K562 (cell line): ENCODE results near the gene ALDH18A1. TPM values are rescaled to one million over a fixed set of nuclear protein-coding genes. Genes with fewer than 3 reads are reported as not detected.
A peak's percentile ranks its signal among the peaks of the same experiment; 100 is the strongest.

Experiments
- ATAC-seq: fragments of 200-7000 bp; cut with Tn5 transposase; 3 replicates; pipeline ENCODE4 v1.9.1; 2020; ENCODE audit warnings: moderate library complexity
- BruUV-seq: library from RNA; stranded (reverse); fragments of 400-500 nt; replicated peaks from 2 replicates; lab custom pipeline; 2021; lab: Mats Ljungman, UMichigan
- CTCF ChIA-PET: fragments of 300-600 bp; formaldehyde crosslinking; extraction: SDS; loops from one replicate; lab custom pipeline; 2021; ENCODE audit warnings: low intra/inter-chr PET ratio; lab: Yijun Ruan, JAX
- POLR2A ChIA-PET: fragments of 300-600, 350-650 bp; sonication (Branson Sonifier 250); formaldehyde crosslinking; extraction: SDS; loops from one replicate; lab custom pipeline; 2021; ENCODE audit warnings: antibody characterized with exemption, inconsistent platforms; lab: Yijun Ruan, JAX
- DNase-seq, 4 experiments: peaks; one replicate each; pipeline versions ENCODE4 v3.0.0 to v3.0.0-alpha.2; 2011 to 2018; ENCODE audit warnings: low spot score in 3 of 4, mixed read lengths in 3 of 4; ENCODE audit errors: extremely low read depth in 1 of 4
- FAIRE-seq: peaks from 2 replicates; lab custom pipeline; 2011; peaks lifted over from hg19 to GRCh38; lab: Jason Lieb, UNC
- H2AFZ ChIP-seq: 2 replicates; pipeline ENCODE4 v1.6.0; 2011; ENCODE audit warnings: low read depth, low read length, control low read depth, inconsistent platforms
- H3K27ac ChIP-seq: fragments of 200-600 bp; 3 replicates; pipeline ENCODE4 v1.8.0; 2011; ENCODE audit warnings: low read depth, mild to moderate bottlenecking, control low read depth, inconsistent platforms, low read length, moderate library complexity, mixed read lengths; ENCODE audit errors: extremely low read depth
- H3K27me3 ChIP-seq, 2 experiments: fragments of 300-600 bp in 1 of 2; 2 replicates in 1 of 2; 3 replicates in 1 of 2; pipeline versions ENCODE4 v1.6.0 to v1.8.0; 2011; ENCODE audit warnings: inconsistent platforms in 2 of 2, low read length in 2 of 2, mild to moderate bottlenecking in 1 of 2, mixed read lengths in 1 of 2, moderate library complexity in 1 of 2; ENCODE audit not compliant: control insufficient read depth in 2 of 2, insufficient read depth in 2 of 2
- H3K36me3 ChIP-seq: fragments of 300-600 bp; 3 replicates; pipeline ENCODE4 v1.8.0; 2011; ENCODE audit warnings: mild to moderate bottlenecking, low read length, inconsistent platforms; ENCODE audit not compliant: control insufficient read depth, insufficient read depth
- H3K4me1 ChIP-seq, 2 experiments: fragments of 200-600 bp in 1 of 2; replicated peaks in 1 of 2; 2 replicates in 1 of 2; 3 replicates in 1 of 2; pipeline versions ENCODE4 v1.5.1 to v1.8.0; 2011; ENCODE audit warnings: inconsistent platforms in 2 of 2, low read length in 2 of 2, mild to moderate bottlenecking in 1 of 2, mixed read lengths in 1 of 2, moderate library complexity in 1 of 2; ENCODE audit not compliant: control insufficient read depth in 2 of 2, insufficient read depth in 2 of 2
- H3K4me2 ChIP-seq: 2 replicates; pipeline ENCODE4 v1.6.1; 2011; ENCODE audit warnings: low read length, control low read depth, inconsistent platforms, mixed read lengths; ENCODE audit not compliant: insufficient read depth
- H3K4me3 ChIP-seq: fragments of 200-600 bp; sonication (generic), shearing (Covaris generic); 2 replicates; pipeline ENCODE4 v1.5.1; 2016; ENCODE audit warnings: control low read depth, inconsistent platforms
- H3K79me2 ChIP-seq: fragments of 200-600 bp; 3 replicates; pipeline ENCODE4 v1.8.0; 2011; ENCODE audit warnings: low read length, inconsistent platforms; ENCODE audit not compliant: control insufficient read depth, insufficient read depth
- H3K9ac ChIP-seq, 2 experiments: 2 replicates each; pipeline versions ENCODE4 v1.6.0 to v1.6.1; 2011; ENCODE audit warnings: low read depth in 2 of 2, low read length in 2 of 2, control low read depth in 1 of 2, inconsistent platforms in 1 of 2, mild to moderate bottlenecking in 1 of 2, mixed read lengths in 1 of 2; ENCODE audit not compliant: insufficient read depth in 1 of 2
- H3K9me1 ChIP-seq: one replicate; pipeline ENCODE4 v1.6.0; 2011; ENCODE audit warnings: inconsistent platforms, mild to moderate bottlenecking, low read length, moderate library complexity; ENCODE audit not compliant: control insufficient read depth, insufficient read depth
- H3K9me3 ChIP-seq: replicated peaks from 2 replicates; pipeline ENCODE4 v1.5.1; 2011; ENCODE audit warnings: low read depth, low read length, inconsistent platforms; ENCODE audit not compliant: control insufficient read depth, insufficient read depth
- H4K20me1 ChIP-seq: replicated peaks from 2 replicates; pipeline ENCODE4 v1.6.1; 2011; ENCODE audit warnings: low read length, inconsistent platforms, mixed read lengths; ENCODE audit not compliant: control insufficient read depth, insufficient read depth
- ADNP ChIP-seq: fragments of 200-800 bp; sonication (Bioruptor generic); IDR thresholded peaks from 2 replicates; pipeline ENCODE4 v1.6.1; 2016; ENCODE audit warnings: missing genetic modification characterization, missing compliant biosample characterization
- CEBPB ChIP-seq: fragments of 450-650 bp; IDR thresholded peaks from 2 replicates; pipeline ENCODE4 v1.6.1; 2016; ENCODE audit warnings: missing genetic modification characterization, missing compliant biosample characterization
- FUS ChIP-seq: fragments of 200-400 bp; formaldehyde crosslinking; optimal IDR thresholded peaks from 2 replicates; pipeline ENCODE3; 2017; ENCODE audit warnings: low read depth, low read length
- NCOA4 ChIP-seq: fragments of 450-650 bp; IDR thresholded peaks from 2 replicates; pipeline ENCODE4 v1.6.1; 2018; ENCODE audit warnings: mild to moderate bottlenecking; ENCODE audit not compliant: partially characterized antibody
- PRPF4 ChIP-seq: fragments of 200-400 bp; formaldehyde crosslinking; IDR thresholded peaks from one replicate; pipeline ENCODE4 v1.6.1; 2017; ENCODE audit warnings: low read length, low read depth, mild to moderate bottlenecking; ENCODE audit not compliant: insufficient read depth, poor library complexity, severe bottlenecking
- TCF3 ChIP-seq: sonication (generic); formaldehyde crosslinking; IDR thresholded peaks from 2 replicates; pipeline ENCODE4 v1.4.0; 2020; ENCODE audit warnings: mild to moderate bottlenecking, missing genetic modification reagents
- ZFP1 ChIP-seq: fragments of 450-650 bp; formaldehyde crosslinking; IDR thresholded peaks from 2 replicates; pipeline ENCODE4 v1.4.0; 2020; ENCODE audit warnings: mild to moderate bottlenecking, mixed read lengths
- WGBS: fragments of 100-300 bp; shearing (Covaris generic); methylation state at CpG from one replicate; pipeline ENCODE4 v1.1.6; 2016; ENCODE audit warnings: low coverage, mixed read lengths; ENCODE audit not compliant: insufficient coverage; ENCODE audit errors: missing lambda C conversion rate; 5-methylcytosine and 5-hydroxymethylcytosine counted together
- in situ Hi-C: fragments of 300-500 bp; cut with MboI; formaldehyde crosslinking; loops from 4 replicates; pipeline ENCODE4 v1.15.0; 2018; ENCODE audit warnings: inconsistent platforms, mixed read lengths
- intact Hi-C: fragments of 100-400 bp; cut with micrococcal nuclease; formaldehyde crosslinking; loops from 2 replicates; pipeline ENCODE4 v1.14.2; 2022
- polyA plus RNA-seq, 8 experiments: library from polyadenylated mRNA; depleted of rRNA in 4 of 8; stranded (reverse) in 5 of 8; unstranded in 3 of 8; fragments of >200 nt; fragmentation: Nextera tagmentation in 2 of 8; fragmentation: Illumina TruSeq in 1 of 8; extraction: Ambion mirVana in 2 of 8; extraction: Trizol in 1 of 8; gene quantifications; 2 replicates each; pipeline versions ENCODE4 v1.2.1 to v1.2.3, GENCODE V29; 2011 to 2014; ENCODE audit warnings: inconsistent platforms in 1 of 8, missing spikeins in 1 of 8
- total RNA-seq, 7 experiments: library from RNA; depleted of rRNA in 6 of 7; stranded (reverse); fragments of >200 nt in 6 of 7; fragmentation: Illumina TruSeq in 2 of 7; extraction: Trizol in 2 of 7; gene quantifications; 2 replicates each; pipeline versions ENCODE4 v1.2.1 to v1.2.3, GENCODE V29; 2011 to 2021; ENCODE audit warnings: low replicate concordance in 1 of 7
- TF ChIP-seq, protein P1 (sequence below): sonication (generic); formaldehyde crosslinking; IDR thresholded peaks from 2 replicates; pipeline ENCODE4 v1.8.0; 2022; ENCODE audit warnings: missing genetic modification reagents, mild to moderate bottlenecking, borderline replicate concordance

ALDH18A1 gene
- total and polyA plus RNA-seq, 9 of the 15 experiments (the other 6 are each of a cell fraction or from before 2014, with no cell fraction given), result 12.0 to 83.3 (median 43.8) TPM

DNA sequence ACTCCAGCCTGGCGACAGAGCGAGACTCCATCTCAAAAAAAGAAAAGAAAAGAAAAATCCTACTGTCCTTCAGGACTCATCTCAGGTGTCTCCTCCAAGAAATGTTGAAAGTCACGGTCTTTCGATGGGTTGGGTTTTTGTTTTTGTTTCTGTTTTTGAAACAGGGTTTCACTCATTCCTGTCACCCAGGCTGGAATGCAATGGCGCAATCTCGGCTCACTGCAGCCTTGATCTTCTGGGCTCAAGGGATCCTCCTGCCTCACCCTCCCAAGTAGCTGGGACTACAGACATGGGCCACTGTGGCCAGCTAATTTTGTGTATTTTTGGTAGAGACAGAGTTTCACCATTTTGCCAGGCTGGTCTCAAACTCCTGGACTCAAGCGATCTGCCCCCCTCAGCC lies 92.2 kb downstream of the ALDH18A1 start:
- Histone ChIP-seq H3K36me3 (no peaks in the 10 kb centered on the region), H3K4me1 (peaks cover 12 to 18% of the 10 kb centered on the region in 2 experiments; a peak in 4 of 5 replicates), H2AFZ (0 out of 2 replicates have a peak overlapping the region, but pooled peaks have one; percentile 72), H3K9ac (no peak overlapping the region; a peak in 1 of 4 replicates), H3K79me2 (peaks cover 8% of the 10 kb centered on the region; the same call in 2 of the 3 replicates), H3K9me3 (no peaks in the 10 kb centered on the region; the same call in 1 of the 2 replicates), H3K4me2 (no peak overlapping the region), H3K27ac (no peak overlapping the region), H4K20me1 (no peaks in the 10 kb centered on the region), H3K4me3 (no peak overlapping the region), H3K9me1 (no peaks in the 10 kb centered on the region), H3K27me3 (no peaks in the 10 kb centered on the region)
- WGBS, result 79% methylated on average over 3 of the region's 7 CpGs
- TF ChIP-seq FUS (no peak), NCOA4 (no peak), TCF3 (CRISPR knock-in tag) (no peak), ADNP (tag) (no peak), CEBPB (tag) (peak; percentile 32; the same call in 1 of the 2 replicates), ZFP1 (CRISPR knock-in tag) (no peak), PRPF4 (no peak)
- TF ChIP-seq, protein P1, sequence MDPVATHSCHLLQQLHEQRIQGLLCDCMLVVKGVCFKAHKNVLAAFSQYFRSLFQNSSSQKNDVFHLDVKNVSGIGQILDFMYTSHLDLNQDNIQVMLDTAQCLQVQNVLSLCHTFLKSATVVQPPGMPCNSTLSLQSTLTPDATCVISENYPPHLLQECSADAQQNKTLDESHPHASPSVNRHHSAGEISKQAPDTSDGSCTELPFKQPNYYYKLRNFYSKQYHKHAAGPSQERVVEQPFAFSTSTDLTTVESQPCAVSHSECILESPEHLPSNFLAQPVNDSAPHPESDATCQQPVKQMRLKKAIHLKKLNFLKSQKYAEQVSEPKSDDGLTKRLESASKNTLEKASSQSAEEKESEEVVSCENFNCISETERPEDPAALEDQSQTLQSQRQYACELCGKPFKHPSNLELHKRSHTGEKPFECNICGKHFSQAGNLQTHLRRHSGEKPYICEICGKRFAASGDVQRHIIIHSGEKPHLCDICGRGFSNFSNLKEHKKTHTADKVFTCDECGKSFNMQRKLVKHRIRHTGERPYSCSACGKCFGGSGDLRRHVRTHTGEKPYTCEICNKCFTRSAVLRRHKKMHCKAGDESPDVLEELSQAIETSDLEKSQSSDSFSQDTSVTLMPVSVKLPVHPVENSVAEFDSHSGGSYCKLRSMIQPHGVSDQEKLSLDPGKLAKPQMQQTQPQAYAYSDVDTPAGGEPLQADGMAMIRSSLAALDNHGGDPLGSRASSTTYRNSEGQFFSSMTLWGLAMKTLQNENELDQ (CRISPR knock-in tag), result no peak
- ChIA-PET CTCF (no interaction called here), POLR2A (no interaction called here)
- FAIRE-seq (no peak), DNase-seq (no peak), ATAC-seq (no peak)
- in situ Hi-C loops, result no loop called here
- intact Hi-C loops, result loop anchor here (2.0 kb wide), 1 partner anchor 97 kb away; no protein-coding TSS in a partner anchor
- BruUV-seq, result no TSS peak
